RCC 7860 (cell line): ENCODE measurements around the gene CCDC92B.

Experiments used
- DNase-seq: peaks from one replicate; pipeline ENCODE4 v3.0.0-alpha.2; 2015; ENCODE audit warnings: low spot score
- FAIRE-seq: peaks from 2 replicates; lab custom pipeline; 2012; peaks lifted over from hg19 to GRCh38; lab: Jason Lieb, UNC

CCDC92B gene

DNA sequence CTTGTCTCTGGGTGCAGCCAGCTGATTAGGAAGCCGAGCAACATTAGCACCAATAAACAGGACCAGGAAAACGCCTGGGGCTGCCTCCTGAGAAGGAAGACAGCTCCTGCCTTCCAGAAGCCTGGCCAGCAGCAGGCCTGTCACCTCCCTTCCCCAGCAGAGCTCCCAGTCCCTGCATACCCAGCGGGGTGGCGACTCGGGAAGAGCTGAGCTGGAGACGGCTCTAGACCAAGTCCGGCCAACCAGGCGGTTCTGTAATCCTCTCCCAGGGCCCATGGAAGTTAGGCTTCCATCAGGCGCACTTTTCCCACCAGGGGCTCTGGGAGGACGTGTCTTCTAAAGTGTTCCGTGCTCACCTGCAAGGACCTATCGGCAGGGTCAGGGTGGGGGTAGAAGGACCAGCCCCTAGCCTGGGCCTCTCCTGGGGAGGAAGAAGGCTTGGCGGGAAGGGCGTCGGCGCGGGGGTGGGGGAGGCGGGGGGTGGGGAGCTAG is 25.9 kb downstream of the CCDC92B start:
- FAIRE-seq (no peak), DNase-seq (no peak)

DNA sequence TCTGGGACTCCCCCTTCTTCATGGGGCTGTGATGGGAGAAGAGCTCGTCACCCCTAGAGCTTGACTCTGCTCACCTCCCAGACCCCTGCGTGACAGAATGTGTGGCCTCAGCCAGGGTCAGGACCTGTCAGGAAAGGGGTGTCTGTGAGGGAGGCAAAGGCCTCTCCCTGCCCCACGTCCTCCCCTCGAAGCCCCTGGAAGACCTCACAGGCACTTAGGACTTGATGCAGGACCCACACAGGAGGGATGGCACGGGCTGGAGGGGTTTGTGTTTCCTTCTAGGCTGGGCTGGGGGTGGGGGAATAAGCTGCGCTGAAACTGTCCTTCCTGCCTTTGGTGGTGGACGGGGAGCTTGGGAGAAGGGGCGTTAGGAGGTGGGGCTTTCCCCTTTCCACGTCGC is 26.8 kb downstream of the CCDC92B start:
- no peak for DNase-seq
- no peak for FAIRE-seq

DNA sequence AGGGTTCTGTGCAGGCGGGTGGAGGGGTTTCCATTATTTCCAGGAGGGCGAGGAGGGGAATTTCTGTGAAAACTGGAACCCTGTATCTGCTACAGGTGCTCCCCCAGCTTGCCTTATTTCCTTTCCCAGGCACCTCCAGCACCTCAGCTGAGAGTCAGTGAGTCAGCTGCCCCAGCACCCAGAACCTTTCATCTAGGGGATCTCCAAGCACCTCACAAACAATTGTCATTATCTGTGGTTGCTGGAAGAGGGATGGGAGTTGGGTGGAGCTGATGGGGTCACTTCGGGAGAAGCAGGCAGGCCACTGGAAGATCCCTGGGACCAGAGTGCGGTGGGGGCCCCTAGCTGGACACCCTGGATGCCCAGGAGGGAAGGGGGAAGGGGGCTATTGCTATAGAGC is 27.8 kb downstream of the CCDC92B start:
- no peak for FAIRE-seq
- no peak for DNase-seq

DNA sequence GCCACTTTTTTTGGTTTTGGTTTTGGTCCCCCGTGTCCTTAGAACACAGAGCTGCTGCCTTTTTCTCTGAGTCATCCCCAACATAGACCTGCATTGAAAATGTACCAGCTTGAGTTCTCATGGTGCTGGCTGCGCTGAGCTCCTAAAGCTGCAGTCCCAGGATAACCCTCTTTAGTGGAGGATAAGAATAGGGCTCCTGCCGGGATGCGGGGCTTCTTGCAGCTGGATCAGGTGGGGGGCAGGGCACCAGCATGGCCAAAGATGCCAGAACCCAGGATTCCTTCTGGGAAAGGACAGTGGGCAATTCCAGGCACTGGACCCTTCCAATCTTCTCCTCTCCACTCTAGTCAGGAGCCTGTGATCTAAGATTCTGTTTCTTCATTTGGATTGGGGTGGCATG is 29.6 kb downstream of the CCDC92B start:
- no peak for FAIRE-seq
- DNase-seq: no peak

DNA sequence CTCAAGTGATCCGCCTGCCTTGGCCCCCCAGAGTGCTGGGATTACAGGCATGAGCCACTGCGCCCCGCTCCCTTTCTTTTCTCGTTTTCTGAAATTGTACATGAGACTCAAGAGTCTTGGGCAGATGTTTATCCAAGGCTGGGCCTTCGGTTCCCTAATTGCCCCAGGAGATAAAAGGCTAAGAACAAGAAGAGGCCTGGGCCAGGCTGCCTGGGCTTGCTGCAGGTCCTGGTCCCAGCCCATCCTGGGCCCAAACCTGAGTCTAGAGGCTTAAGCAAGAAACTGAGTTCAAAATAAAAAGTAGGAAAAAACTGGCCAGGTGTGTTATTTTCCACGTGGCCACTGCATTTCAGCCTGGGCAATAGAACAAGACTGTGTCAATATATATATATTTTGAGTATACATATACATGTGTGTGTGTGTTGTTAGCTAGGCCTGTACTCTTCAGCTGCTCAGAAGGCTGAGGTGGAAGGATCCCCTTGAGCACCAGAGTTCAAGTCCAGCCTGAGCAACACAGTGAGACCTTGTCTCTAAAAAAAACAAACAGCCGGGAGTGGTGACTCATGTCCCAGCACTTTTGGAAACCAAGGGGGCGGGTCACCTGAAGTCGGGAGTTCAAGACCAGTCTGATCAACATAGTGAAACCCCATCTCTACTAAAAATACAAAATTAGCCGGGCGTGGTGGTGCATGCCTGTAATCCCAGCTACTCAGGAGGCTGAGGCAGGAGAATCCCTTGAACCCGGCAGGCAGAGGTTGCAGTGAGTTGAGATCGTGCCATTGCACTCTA is 31.1 kb downstream of the CCDC92B start:
- FAIRE-seq (no peak), DNase-seq (no peak)

DNA sequence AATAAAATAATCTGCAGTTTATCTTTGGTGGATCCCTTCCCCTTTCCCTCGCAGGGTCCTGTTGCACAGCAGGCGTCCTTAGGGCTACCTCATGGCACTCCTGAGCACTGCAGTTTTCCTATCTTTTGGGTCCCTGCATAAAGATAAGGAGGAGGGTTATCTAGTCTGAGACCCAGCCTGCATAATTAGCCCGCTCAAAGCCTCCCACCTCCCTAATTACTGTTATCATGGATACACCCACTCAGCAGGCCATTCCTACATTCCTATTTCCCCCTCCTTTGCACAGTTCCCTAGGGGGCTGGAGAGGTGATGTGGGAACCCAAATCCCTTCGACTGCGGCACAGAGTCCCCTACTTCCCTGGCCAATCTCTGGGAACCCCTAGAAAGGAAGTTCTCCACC is 32.8 kb downstream of the CCDC92B start:
- FAIRE-seq (no peak), DNase-seq (no peak)

DNA sequence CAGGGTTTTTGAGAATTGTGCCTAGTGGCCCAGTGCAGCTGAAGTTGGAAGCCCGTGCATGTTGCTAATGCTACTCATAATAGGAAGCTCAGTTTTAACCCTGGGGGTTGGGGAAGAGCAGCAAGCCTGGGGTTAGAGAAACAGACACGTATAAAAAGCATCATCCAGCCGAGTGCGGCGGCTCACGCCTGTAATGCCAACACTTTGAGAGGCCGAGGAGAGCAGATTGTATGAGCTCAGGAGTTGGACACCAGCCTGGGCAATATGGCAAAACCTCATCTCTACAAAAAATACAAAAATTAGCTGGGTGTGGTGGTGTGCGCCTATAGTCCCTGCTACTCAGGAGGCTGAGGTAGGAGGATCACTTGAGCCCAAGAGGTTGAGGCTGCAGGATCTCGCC is 35.6 kb downstream of the CCDC92B start:
- no peak for DNase-seq
- no peak for FAIRE-seq

DNA sequence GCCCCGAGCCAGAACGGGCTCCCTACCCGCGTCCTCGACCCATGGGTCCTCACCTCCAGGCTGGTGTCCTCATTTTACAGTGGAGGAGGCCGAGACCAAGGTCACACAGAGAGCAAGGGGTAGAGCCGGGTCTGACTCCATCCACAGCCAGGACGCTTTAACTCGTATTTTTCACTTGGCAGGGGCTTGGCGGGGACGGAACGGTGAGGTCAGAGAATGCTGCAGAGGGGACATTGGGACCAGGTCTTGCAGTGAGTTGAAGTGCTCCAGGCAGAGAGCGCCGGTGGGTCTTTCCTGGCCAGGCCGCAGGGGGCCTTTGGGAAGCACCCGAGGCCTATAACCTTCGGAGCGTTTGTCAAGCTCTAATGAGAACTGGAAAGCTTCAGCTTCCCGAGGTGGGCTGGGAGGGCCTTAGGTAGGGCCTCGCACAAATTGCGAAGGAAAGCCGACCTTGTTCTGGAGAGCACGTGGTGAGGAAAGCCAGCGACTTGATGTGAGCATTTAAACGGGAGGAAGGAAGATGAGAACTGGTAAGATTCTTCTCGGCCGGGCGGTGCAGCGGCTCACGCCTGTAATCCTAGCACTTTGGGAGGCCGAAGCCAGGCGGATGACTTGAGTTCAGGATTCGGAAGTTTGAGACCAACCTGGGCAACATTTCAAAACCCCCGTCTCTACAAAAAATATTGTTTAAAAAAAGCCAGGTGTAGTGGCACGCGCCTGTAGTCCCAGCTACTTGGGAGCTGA is 37.0 kb downstream of the CCDC92B start:
- DNase-seq: no peak
- FAIRE-seq: no peak

DNA sequence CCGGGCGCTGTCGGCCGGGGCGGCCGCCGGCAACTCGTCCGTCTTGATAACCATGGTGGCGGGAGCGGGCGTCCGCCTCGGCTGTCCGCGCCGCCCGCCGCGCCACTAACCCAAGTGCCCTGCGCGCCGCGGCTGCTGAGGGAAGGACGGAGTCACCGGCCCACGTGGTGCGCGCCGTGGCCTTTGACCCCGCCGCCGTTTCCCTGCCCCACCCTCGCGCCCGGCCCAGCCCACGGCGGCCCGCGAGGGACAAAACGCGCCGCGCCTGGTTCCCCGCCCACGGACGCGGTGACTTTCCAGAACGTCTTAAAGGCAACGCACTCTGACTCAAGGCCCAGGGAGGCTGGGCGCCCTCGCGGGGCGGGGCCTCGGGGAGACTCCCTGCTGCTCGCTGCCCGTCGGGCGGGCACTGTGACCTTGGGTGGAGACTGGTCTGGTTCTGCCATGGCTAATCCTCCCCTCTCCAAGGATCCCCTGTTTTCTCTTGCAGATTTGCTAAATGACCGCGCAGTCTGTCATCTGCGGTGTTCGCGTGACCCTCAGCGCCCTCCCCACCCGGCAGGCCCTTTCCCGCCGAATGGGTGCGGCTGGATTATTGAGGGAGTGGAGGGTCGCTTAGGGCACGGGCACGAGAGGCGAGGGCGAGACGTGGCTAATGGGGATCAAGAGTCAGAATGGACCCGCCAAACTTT is 37.7 kb downstream of the CCDC92B start, which contains the start of gene CLUH:
Gene CLUH, minus strand, starts transcription at position 157 of the 692 bp plus-strand sequence. Its CDS starts 103 bp downstream, at position 54.
- peak; percentile 85 for DNase-seq
- peak; percentile 62 for FAIRE-seq

DNA sequence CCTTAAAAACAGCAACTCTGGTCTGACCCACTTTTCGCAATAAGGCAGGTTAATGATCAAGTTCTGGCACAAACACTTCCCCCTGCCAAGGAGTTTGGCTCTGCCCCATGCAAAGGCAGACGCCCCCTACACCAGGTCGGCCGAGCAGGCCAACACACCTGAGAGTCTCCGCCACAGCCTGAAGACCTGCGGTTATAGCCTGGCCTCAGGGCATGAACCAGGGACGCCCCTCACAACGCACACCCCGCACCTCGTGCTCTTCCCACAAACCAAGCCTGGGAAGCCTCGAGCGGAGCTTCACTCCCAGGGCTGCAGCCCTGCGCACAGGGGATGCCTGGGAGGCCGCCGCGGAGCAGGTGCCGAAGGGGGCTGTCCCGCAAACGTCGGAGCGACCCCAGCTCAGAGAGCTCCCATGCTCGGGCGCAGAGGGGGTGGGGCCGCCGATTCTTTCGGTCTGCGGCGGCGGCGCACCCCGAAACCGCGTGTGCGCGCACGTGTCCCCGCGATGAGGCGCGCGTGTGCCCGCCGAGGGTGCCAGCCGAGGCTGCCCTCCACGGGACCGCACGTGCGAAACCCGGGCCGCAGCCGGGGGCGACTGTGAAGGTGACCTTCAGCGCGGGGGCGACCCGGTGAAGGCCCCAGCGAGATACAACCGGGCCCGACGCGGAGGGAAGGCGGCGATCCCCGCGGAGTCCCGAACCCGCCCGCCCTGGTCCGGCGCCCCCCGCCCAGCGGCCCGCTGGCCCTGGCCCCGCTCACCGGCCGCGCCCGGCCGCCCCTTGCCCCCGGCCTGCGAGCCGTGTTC is 38.4 kb downstream of the CCDC92B start:
- no peak for FAIRE-seq

DNA sequence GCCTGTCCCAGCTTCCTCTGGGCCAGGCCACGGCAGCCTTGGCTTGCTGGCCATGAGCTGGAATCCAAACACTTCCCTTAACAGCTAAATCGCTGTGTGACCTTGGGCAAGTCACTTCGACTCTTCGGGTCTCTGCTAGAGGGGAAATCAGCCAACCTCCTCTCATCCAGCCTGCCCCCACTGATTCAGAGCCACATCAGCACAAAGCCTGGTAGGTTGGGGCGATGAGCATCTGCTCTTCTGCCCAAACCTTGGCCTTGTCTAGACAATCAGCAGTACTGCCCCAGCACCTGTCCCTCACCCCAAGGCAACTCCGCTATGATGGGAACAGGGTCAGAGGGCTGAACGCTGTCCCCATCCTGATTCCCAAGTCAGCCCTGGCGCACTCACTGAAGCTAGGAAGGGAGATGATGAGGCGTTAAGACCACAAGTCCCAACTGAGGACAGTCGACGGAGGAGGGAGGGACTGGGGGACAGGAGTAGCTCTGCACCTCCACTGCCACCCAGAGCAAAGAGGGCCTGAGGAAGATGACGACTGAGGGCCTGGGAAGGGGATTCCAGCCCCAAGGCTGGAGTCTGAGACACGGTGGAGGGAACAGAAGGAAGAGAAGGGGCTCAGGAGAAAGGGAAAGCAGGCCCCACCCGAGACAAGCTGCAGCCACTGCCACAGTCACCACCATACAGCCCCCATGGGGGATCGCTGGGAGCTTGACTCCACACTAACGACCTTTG is 39.2 kb downstream of the CCDC92B start:
- no peak for DNase-seq
- no peak for FAIRE-seq

More for the DNA sequence above, 38.4 kb downstream of the CCDC92B start:
- no peak for DNase-seq

DNA sequence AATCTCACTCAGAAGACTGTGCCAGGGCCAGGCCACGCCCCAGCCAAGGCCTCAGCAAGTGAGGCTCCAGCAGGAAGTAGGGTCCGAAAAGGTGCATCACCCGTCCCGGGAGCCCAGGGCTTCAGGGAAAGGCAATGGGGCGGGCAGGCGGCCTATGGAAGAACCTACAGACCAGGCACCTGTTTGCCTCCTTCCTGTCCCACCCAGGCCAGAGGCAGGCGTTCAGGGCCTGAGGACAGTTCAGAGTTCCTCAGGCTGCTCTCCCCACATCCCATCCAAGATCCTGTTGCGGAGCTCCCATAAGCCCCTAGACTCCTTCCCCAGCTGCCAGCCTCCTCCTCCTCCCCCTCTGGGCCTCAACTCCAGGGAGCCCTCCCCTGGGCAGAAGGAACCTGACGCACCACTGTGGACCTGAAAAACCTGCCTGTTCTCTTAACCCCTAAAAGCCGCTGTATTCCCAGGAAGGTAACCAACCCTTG is 40.2 kb downstream of the CCDC92B start:
- no peak for FAIRE-seq
- no peak for DNase-seq

DNA sequence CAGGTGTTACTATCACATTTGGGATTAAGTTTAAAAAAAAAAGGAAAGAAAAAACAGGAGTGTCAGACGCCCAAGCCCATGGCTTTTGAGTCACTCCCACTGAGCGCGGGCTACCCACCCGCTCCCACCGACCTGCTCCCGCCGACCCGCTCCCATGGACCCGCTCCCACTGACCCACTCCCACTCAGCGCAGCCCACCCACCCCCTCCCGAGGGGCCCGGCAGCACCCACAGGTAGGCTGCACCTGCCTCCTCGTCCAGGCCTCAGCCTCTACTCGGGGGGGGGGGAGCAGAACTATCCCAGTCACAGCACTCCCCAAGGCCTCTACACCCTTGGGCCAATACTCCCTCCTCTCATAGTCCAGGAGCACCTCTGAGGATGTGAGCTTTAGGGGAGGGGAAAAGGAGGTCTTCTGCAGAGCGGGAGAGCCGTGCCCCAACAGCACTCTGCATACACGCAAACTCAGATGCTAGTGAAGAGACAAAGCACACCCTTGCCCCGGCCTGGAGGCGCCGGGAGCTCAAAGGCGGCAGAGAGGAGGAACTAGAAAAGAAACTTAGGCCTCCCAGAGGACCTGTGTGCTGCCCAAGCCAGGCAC is 40.8 kb downstream of the CCDC92B start:
- no peak for DNase-seq
- no peak for FAIRE-seq

DNA sequence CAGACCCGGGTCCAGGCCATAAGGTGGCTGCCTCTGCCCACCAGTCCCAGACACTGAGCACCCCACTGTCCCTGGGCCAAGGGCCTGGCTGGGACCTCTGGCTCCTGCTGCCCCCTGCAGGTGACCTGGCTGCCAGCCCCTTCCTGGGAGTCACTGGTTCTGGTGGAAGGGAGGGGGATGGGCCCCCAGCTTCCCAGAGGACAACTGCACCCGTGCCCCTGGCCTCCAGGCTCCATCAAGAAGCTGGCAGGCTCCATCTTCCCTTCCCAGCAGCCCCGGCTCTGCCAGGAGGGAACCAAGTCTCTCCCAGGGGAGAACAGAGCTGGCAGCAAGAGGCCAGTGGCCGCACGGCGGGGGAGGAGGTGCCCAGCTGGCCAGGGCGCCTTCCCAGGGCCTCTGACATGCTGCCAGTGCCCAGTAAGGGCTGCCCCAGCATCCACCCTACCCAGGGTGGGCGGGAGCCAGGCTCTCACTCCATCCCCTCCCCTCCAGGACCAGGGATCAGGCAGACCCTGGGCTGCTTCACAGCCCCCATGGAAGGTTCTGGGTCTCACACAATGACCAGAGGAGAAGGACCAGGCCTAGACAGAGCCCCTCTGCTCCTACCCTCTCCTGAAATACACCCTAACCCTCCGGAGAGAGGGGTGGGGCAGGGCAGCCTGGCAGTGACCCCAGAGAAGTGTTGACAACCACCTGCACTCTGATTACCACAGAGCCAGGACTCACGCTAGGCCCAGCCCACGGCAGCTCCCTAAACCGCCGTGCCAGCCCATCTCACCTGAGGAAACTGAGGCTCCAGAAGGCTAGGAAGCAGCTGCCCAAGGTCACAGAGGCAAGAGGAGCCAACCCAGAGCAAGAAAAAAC is 41.5 kb downstream of the CCDC92B start:
- DNase-seq (no peak), FAIRE-seq (no peak)

DNA sequence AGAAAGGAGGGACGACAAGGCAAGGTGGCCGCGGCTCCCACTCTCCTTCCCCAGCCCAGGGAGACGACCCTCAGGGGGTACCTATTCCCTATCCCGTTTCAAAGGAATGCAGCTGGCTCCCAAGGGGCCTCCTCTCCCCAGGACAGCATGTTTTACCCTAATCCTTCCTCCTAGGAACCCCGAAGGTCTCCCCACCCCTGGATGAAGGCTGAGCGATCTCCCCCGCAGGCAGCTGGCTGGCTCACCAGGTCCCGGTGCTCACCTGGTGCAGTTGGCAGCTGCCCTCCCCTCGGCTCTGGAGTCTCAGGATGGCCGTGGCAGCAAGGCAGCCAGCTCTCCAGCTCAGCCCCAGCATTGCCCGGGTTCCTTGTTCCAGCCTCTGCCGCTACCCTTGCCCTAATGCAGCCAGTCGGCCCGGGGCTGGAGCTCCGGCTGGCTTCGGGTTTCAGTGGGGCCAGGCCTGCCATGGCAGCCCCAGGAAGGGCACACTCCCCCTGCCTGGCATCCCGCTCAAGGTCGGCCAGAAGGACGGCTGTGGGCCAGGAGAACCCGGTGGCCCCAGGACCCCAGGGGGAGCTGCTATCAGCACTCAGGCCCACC is 42.4 kb downstream of the CCDC92B start:
- FAIRE-seq (no peak), DNase-seq (no peak)

DNA sequence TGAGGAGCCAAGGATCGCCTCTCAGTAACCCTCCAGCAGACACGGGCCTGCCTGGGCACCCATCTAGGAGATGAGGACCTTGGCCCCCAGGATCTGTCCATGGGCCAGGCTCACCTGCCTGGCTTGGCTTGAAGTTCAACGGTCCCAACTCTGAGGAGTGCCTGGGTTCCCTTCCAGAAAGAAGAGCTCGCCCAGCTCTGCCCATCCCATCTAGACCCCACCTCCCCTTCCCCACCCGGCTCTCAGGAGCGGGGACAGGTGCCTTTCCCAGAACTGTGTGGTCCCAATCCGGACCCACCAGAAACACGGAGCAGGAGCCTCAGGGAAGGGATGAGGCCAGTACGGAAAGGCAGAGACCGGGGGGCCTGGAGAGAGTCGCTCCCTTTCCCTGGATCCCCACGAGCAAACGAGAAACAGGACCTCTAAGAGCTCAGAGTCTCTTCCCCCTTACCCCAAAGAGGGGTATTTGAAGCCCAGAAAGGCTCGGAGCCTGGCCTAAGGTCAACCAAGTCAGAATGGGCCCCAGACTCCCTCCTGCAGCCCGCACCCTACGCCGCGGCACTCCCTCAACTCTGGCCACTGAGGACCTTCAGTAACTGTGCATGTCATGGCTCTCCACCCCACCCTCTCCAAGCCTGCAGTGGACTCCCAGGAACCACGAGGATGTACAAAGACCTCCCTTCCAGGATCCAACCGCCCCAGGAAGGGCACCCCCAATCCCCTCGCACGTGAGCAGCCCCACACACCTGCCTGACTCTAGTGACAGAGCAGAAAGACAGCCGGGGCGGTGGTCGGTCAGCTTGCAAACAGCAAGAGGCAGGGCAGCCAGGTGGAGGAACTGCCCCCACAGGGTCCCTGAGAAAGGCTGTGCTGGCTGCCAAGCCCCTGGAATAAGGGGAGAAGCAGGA is 43.3 kb downstream of the CCDC92B start:
- no peak for DNase-seq
- FAIRE-seq: no peak

DNA sequence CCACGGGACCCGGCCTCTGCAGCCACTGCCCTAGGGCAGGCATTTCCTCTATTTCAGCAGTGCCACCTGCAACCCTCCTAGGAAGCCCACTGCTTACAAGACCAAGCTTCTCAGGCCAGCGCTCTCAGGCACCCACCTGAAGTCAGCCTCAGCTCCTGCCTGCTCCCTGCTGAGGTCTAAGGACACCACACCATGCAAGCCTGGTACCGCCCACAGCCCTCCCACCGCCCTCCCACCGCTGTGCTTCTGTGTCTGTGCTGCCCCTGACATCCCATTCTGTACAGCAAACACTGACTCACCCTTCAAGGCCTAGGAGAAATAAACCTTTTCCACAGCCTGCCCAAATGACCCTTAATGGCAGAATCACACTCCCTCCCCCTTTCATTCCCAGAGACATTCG is 44.2 kb downstream of the CCDC92B start:
- FAIRE-seq (no peak), DNase-seq (no peak)
